D341Med (cell line): ENCODE results near the gene FZD2.
"Not testable (repeated sequence)": the region's sequence is repeated elsewhere in the genome, so short reads cannot be mapped to it uniquely, and the experiment has no call there.

Experiments used
- DNase-seq: peaks from one replicate; pipeline ENCODE4 v3.0.0; 2012; ENCODE audit warnings: low spot score

FZD2 gene

DNA sequence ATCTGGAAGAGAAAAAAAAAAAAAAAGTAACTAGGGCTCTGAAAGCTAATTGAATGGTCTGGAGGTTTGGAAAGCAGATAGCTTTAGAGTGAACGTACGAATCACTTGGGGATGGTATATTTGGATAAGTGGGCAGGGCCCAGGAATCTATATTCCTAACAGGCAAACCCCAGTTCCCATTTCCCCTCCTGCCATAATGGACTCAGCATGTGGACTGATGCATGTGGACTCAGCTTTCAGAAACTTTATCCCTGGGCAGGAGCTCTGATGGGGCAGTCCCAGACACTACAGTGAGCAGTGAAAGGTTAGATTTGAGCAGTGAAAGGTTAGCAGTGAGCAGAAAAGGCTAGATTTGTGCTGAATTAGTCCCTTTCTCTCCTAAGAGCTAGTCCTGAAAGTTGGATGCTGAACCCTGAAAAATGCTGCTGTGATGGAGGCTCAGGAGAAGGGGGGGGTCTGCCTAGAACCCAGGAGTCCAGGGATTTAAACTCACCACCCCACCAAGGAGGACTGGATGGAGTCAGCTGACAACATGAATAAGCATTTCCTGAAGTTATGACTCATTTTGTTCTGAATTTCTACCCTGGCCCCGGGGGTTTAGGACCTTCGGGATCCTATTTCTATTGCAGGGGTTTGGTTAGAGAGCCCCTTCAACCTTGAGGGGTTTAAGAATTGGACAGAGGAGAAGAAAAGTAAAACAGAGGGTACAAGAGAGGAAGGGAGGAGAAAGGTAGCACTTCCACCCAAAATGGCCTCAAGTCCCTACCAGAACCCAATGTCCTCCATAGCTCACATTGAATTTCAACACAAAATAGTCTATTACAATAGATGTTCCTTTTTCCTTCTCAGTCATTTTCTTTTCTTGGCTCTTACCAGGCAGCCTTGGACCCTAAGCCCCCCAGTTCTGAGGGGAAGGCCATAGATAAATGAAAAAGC is 10.3 kb upstream of the FZD2 start:
- DNase-seq, result no peak

DNA sequence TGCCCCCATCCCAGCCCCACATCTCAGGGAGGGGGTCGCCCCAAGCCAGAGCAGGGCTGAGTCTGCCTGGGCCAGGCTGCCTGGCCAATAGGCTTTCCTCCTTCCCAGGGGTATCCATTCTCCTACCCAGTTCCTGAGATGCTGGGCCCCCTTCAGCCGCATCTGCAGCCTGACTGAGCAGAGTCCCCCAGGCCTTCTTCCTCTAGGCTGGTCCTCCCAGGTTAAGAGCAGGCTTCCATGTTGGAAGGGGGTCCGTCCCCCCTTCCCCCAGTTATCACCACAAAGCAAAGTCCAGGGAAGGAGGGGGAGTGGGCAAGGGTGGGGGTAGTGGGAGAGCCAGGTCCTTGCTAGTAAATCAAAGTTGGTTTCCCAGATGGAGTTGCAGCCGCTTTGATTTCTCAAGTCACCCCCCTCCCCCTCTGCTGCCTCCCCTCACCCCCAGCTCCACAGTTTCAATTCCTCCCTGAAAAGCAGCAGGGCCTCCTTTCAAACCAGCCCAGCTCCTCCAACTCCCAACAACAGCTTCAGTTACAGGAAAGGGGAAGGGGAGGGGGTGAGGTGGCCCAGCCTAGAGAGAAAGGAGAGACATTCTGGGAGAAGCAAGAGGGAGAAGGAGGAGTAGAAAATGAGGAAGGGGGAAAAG is 9.5 kb upstream of the FZD2 start:
- DNase-seq, result peak; percentile 31

DNA sequence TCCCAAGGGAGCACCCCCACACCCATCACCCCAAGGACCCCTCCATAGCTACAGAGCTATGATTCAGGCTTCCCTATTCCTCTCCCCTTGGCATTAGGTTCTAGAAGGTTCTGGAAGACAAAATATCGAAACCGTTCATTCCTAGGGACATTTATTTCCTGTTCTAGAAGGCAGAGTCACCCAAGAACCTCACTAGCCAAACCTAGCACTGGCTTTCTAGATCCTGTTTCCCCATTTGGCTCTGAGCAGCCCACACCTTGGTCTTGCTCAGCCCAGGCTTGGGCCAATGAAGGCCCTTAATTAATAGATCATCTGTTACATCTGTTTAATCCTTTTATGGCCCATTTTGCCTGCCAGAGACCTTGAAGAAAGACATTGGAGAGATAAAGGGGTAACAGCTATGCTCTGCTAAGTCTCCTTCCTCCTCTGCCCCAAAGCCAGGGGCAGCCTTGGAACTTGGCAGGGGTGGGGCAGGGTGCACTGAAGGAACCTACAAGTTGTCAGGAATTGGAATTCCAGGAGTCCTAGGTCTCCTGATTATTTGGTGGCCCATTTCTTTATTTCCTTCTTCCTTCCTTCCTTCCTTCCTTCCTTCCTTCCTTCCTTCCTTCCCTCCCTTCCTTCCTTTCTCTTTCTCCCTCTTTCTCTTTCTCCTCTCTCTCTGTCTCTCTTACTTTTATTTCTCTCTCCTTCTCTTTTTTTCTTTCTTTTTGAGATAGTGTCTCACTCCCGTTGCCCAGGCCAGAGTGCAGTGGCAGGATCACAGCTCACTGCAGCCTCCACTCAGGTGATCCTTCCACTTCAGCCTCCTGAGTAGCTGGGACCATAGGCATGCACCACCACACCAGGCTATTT is 8.7 kb upstream of the FZD2 start:
- DNase-seq, result no peak

DNA sequence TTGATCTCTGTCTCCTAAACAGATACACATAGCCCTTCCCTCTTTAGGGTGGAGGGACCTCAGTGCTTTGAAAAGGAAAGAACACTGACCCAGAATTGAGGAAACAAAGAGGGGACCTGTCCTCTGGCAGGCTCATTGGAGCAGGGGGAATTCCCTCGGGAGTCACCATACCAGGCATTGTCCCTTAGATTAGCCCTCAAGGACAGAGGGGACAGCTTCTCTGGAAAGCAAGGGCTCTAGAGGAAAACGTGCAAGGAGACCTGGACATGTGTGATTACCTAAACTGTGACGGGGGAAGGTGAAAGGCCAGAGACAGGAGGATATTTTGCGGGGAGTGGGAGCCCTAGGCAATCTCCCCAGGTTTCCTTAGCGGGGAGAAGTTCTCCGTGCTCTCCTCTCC is 7.6 kb upstream of the FZD2 start:
- peak; percentile 17 for DNase-seq

DNA sequence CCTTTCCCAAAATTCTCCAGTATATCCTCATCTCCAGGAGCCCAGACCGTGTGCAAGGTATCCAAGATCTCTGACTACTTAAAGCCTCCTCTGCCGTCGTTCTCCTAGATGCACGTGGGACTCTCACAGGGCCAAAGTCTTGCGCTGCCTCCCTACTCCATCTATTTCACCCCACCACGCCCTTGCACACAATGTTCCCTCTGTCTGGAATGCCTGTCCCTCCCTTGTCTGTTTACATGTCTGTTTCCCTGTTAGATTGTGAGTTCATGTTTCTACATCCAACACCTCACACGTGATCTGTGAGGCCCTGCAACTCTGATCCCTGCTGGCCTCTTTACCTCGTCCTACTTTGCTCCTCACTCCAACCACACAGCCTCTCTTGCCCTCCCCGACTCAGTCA is 4.9 kb upstream of the FZD2 start:
- no peak for DNase-seq

DNA sequence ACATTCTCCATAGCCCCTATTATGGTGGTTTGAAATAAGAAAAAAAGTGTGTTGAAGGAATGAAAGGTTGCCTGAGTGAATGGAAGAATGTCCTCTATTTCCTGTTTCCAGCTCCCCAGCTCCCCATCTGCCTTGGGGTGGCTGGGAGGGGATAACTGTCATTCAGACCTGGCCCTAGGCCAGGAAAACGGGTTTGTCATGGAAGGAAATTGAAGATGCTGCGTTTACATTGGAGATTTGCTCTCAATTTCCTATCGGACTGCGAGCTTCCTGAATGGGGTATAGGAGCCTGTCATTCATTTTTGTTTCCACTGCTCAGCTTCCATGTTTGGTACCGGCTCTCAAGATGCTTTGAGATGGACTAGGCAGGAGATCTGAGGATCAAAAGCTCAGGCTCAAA is 2.2 kb upstream of the FZD2 start:
- DNase-seq, result no peak

DNA sequence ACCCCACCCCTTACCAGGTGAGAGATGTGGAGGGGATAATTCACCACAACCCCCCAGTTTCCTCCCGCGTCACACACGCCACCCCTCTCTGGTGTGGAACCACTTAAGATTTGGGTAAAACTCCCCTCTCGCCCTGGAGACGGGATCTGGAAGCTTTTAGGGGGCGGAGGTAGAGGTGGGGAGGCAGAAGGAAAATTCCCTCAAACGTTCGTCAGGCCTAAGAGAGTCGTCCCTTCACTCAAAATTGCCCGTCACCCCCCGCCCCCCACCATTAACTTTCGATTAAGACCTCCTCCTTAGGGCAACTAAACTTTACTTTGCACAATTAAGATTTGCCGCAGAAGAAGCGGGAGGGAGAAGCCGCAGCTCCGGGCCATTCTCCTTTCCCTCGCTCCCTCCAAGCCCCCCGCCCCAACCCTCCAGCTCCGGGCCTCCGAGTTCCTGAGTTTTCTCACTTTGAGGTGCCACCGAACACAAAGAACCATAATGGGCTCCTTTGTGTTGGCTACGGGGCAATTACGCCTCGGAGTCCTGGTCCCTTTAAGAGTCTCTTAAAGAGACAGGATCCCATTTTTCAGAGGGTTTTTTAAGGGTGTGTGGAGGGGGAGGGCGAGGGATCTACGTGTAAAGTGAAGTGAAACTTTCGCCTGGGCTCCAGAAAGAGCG is 985 bp upstream of the FZD2 start:
- peak; percentile 69 for DNase-seq

DNA sequence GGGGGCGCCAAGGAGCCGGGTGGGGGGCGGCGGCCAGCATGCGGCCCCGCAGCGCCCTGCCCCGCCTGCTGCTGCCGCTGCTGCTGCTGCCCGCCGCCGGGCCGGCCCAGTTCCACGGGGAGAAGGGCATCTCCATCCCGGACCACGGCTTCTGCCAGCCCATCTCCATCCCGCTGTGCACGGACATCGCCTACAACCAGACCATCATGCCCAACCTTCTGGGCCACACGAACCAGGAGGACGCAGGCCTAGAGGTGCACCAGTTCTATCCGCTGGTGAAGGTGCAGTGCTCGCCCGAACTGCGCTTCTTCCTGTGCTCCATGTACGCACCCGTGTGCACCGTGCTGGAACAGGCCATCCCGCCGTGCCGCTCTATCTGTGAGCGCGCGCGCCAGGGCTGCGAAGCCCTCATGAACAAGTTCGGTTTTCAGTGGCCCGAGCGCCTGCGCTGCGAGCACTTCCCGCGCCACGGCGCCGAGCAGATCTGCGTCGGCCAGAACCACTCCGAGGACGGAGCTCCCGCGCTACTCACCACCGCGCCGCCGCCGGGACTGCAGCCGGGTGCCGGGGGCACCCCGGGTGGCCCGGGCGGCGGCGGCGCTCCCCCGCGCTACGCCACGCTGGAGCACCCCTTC is 484 bp downstream of the FZD2 start:
- DNase-seq, result peak; percentile 71

DNA sequence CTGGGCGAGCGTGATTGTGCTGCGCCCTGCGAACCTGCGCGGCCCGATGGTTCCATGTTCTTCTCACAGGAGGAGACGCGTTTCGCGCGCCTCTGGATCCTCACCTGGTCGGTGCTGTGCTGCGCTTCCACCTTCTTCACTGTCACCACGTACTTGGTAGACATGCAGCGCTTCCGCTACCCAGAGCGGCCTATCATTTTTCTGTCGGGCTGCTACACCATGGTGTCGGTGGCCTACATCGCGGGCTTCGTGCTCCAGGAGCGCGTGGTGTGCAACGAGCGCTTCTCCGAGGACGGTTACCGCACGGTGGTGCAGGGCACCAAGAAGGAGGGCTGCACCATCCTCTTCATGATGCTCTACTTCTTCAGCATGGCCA is 1.0 kb downstream of the FZD2 start:
- DNase-seq, result no peak

DNA sequence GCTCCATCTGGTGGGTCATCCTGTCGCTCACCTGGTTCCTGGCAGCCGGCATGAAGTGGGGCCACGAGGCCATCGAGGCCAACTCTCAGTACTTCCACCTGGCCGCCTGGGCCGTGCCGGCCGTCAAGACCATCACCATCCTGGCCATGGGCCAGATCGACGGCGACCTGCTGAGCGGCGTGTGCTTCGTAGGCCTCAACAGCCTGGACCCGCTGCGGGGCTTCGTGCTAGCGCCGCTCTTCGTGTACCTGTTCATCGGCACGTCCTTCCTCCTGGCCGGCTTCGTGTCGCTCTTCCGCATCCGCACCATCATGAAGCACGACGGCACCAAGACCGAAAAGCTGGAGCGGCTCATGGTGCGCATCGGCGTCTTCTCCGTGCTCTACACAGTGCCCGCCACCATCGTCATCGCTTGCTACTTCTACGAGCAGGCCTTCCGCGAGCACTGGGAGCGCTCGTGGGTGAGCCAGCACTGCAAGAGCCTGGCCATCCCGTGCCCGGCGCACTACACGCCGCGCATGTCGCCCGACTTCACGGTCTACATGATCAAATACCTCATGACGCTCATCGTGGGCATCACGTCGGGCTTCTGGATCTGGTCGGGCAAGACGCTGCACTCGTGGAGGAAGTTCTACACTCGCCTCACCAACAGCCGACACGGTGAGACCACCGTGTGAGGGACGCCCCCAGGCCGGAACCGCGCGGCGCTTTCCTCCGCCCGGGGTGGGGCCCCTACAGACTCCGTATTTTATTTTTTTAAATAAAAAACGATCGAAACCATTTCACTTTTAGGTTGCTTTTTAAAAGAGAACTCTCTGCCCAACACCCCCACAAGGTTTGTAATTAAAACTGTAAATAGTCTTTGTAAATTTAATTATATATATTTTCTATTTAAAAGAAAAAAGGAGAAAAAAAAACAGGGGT is 1.7 kb downstream of the FZD2 start:
- DNase-seq, result no peak

DNA sequence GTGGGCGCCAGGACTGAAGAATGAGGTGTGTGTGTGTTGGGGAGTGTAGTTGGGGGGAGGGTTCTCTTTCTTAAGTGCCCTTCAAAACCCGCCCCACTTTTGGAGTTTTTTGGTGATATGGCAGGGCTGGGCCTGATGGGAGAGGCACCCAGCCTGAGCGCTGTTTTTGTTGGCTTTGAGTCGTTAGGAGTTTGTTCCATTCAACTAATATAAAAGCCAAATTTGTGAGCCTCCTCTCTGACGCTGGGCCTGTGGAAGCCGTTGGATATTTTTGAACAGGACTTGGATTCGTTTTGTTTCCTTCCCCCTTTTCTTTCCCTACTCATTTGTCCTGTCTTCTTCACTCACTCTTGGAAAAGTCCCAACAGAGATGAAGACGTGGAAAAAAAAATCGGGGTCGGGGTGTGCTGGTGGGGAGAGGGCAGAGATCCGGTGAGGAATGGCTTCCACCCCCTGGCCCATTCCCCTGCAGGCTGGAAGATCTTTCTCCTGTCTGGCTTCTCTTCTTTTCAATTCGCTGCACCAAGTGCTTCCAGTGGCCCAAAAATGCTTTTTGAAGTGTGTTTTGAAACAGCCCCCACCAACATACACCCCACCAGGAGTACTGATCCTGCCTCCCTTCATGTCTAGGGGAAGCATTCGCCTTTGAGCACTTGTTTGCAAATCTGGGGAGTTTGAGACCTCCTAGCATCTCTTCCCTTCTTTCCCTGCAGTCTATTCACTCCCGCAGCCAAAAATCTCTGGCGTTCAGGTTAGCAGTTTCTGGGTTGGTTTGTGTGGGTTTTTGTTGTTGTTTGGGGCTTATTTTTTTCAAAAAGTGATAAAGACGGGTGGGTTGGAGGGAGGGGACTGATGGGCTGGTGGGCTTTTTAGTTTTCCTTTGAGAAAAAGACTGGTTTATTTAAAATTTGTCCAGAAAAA is 2.6 kb downstream of the FZD2 start:
- DNase-seq, result no peak

DNA sequence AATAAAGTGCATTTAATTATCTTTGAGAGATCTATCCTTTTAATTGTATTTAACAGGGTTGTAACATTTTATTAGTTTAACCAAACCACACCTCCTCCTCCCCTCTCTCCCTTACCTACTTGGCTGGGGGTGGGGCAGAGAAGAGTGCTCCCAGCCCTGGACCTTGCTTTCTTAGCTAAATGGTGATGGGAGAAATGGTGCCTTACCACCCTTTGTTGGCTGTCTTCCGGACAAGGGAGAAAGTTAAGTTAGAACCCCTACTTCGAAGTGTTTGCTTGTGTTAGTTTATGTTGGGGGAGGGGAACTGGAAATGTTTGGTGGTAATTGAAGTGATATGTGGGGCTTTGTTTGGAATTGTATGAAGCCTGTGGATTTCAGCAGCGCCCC is 3.9 kb downstream of the FZD2 start:
- DNase-seq, result no peak

DNA sequence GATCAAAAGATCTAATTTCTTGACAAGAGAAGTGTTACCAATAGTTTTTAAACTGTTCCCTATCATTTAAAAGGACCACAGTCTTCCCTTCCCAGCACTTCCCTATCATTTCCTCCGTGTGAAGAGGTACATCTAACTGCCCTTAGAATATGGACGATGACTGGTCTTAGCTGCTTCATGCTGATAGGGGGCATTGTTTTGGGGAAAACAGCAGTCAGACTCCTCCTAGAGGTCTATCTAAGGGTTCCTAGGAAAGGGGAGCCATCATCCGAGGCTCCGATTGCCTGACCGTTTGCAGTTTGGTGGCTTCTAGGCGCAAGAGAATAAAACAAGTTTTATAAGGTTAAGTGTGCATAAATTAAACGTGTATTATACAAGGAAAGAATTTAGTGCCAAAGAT is 7.1 kb downstream of the FZD2 start:
- DNase-seq, result no peak

DNA sequence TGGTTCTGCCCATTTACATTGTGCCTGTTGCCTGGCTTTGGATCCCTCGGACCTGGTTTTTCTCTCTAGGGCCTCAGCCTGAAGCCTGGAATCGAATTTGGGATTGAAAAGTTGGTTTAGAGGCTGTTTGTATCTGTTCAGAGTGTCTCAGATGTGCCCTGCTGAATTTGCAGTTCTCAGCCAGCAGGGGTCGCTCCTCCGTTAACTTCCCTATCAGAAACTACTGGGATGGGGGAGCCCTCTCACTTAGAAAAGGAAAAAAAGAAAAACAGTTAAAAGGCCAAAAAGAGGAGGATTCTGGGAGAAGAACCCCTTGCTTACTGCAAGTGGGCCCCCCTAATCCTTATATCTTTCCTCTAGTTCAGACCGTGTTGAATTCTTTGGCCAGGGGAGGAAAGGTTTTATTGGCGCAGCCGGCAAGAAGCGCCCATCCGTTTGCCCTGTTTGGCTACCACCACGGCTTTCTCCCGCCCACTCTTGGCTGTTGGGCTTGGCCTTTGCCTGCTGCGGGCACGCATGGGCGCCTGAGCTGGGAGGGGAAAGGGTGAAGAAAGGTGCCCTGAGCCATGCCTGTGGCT is 8.7 kb downstream of the FZD2 start:
- no peak for DNase-seq

DNA sequence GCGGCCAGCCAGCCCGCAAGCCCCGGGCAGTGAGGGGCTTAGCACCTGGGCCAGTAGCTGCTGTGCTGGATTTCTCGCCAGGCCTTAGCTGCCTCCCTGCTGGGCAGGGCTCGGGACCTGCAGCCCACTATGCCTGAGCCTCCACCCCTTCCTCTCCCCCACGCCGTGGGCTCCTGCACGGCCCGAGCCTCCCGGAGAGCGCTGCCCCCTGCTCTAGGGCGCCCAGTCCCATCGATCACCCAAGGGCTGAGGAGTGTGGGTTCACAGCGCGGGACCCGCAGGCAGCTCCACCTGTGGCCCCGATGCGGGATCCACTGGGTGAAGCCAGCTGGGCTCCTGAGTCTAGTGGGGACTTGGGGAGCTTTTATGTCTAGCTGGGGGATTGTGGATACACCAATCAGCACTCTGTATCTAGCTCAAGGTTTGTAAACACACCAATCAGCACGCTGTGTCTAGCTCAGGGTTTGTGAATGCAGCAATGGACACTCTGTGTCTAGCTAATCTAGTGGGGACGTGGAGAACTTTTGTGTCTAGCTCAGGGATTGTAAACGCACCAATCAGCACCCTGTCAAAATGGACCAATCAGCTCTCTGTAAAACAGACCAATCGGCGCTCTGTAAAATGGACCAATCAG is 11.1 kb downstream of the FZD2 start:
- not testable (repeated sequence) for DNase-seq

DNA sequence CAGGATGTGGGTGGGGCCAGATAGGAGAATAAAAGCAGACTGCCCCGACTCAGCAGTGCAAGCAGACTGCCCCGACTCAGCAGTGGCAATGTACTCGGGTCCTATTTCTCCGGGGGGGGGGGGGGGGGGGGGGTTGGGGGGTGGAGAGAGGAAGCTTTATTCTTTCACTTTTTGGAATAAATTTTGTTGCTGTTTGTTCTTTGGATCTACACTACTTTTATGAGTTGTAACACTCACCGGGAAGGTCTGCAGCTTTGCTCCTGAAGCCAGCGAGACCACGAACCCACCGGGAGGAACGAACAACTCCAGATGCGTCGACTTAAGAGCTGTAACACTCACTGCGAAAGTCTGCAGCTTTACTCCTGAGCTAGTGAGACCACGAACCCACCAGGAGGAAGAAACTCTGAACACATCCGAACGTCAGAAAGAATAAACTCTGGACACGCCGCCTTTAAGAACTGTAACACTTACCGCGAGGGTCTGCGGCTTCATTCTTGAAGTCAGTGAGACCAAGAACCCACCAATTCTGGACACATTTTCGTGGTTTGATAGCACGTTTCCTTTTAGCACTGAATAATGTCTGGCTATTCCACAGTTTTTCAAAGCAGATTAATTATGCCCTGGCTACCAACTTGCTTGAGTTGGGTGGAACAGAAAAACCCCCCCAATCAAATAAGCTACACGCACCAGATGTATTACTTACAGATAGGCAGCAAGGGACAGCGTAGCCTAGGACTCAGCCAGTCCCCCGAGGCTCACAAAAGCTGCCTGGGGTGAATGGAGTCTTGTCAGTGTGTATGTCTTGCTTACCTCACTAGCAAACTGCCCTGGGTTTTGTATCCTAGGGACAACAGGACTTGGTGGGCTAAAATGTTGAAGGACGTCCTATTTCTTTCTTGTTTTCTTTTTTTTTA is 11.9 kb downstream of the FZD2 start:
- DNase-seq, result no peak

DNA sequence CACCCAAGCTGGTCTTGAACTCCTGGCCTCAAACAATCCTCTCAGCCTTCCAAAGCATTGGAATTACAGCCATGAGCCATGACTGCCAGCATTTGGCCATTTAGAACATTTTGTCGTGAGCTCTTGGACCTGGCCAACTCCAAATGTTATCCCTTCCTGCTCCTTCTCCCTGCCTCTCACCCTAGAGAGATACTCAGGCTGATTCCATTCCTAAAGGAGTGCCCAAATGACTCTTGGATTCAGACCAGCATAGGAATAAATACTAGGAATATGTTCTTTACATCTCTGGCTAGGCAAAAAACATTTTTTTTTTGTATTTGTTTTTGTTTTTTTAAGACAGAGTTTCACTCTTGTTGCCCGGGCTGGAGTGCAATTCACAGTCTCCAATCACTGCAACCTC is 15.5 kb downstream of the FZD2 start:
- DNase-seq, result no peak

DNA sequence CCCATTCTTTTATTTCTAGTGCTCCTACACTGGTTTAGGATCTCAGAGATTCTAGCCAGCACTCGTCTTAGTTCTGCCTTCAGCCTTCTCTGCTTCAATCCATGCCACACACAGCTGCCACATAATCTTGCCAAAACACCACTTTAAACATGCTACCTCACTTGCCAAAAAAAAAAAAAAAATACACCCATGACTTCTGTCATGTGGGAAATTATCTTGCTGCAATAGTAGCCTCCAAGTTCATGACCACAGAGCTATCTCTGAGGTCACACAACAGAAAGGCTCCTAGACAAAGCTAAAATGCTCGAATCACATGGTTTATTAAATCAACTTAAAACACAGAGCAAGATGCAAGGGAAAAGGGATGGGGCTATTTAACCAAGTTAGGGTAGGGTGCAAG is 18.1 kb downstream of the FZD2 start:
- no peak for DNase-seq
